ENCODE measurements around the gene ODC1.

ODC1 gene

DNA sequence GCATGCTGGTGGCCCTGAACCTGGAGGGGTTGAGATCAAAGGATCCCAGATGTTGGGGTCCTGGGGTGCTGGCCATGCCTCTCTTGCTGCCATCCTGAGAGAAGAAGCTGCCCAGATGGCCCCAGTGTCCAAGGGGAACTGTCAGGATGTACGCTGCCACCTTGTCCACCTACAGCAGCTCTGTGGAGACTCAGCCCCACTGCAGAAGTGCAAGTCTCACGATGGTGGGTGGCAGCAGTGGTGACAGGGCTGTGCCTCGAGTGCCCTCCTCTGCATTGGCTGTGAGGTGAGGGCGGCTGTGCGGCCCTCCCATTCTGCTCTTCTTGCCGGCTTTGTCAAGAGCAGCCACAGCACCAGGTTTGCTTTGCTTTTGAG, 24.7 kb downstream of the ODC1 start:
- WGBS: 90% methylated on average over 6 of the region's 6 CpGs
- Histone ChIP-seq H3K14ac (ENCODE audit: low read length in 2 of 2) (no peak overlapping the region), H2AFZ (ENCODE audit: low read depth, low read length) (no peak overlapping the region), H2AK5ac (ENCODE audit: low read length, severe bottlenecking) (peak overlapping the region; percentile 91), H3K9me3 (ENCODE audit: control insufficient read depth, low read length) (no peaks in the 10 kb centered on the region), H2BK15ac (ENCODE audit: low read depth, poor library complexity, severe bottlenecking) (no peak overlapping the region), H3K4me1 (ENCODE audit: control insufficient read depth, insufficient read depth, low read depth, low read length) (peaks cover 31% of the 10 kb centered on the region), H2BK5ac (ENCODE audit: low read depth, low read length, poor library complexity, severe bottlenecking) (no peak overlapping the region), H3K4me3 (ENCODE audit: insufficient read depth in 1 of 2, low read depth in 1 of 2, low read length in 2 of 2) (no peak overlapping the region), H3K27me3 (ENCODE audit: control insufficient read depth in 1 of 2, insufficient read depth in 1 of 2, low read length in 2 of 2) (no peaks in the 10 kb centered on the region), H4K8ac (ENCODE audit: low read length) (no peak overlapping the region), H4K91ac (ENCODE audit: low read length) (no peak overlapping the region), H3K18ac (ENCODE audit: low read depth in 1 of 2, low read length in 2 of 2) (no peak overlapping the region), H2BK12ac (ENCODE audit: low read length in 2 of 2) (no peak overlapping the region), H3K4ac (ENCODE audit: low read depth in 1 of 2, low read length in 2 of 2) (no peak overlapping the region), H3K36me3 (ENCODE audit: control insufficient read depth in 1 of 2, insufficient read depth in 2 of 2, low read depth in 1 of 2, low read length in 2 of 2) (peaks cover 14 to 41% of the 10 kb centered on the region in 2 experiments), H3K23ac (ENCODE audit: low read length in 2 of 2) (no peak overlapping the region), H3K4me2 (ENCODE audit: low read length, poor library complexity, severe bottlenecking) (no peak overlapping the region), H3K79me1 (replicated peaks; ENCODE audit: low read length, poor library complexity, severe bottlenecking) (peaks cover 2% of the 10 kb centered on the region), H2BK120ac (ENCODE audit: low read depth, low read length) (no peak overlapping the region), H3K27ac (ENCODE audit: low read length, poor library complexity, severe bottlenecking) (peak overlapping the region; percentile 18), H3K9ac (ENCODE audit: low read length) (no peak overlapping the region)
- no peak for DNase-seq

DNA sequence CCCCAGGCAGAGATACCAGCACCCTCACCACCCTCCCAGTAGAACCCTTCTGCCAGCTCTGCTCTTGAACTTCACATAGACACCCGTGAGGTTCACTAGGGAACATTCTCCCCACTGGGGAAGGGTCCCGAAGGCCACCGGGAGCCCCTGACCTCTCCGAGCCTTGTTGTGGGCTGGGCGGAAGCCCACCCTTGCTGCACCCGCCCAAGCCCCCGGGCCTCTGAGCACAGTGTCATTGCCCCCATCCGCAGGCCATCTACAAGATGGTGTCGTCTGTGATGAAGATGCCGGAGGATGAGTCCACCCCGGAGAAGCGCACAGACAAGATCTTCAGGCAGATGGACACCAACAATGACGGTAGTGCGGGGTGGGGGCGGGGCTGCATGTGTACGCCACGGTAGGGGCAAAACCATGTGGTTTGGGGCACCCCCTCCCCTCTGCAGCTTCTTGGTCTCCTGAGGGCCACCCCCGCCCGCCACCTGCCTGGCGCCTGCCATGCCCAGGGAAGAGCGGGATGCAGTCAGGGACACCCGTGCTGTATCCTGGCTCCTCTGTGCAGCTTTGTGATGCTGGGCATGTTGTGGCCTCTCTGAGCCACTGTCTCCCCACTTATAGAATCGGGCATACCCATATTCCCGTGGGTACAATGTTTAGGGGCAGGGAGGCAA, 25.3 kb downstream of the ODC1 start:
- Histone ChIP-seq H3K4me2 (ENCODE audit: low read length, poor library complexity, severe bottlenecking) (no peak overlapping the region), H4K91ac (ENCODE audit: low read length) (no peak overlapping the region), H3K18ac (ENCODE audit: low read depth in 1 of 2, low read length in 2 of 2) (no peak overlapping the region), H3K27me3 (ENCODE audit: control insufficient read depth in 1 of 2, insufficient read depth in 1 of 2, low read length in 2 of 2) (no peaks in the 10 kb centered on the region), H3K79me1 (replicated peaks; ENCODE audit: low read length, poor library complexity, severe bottlenecking) (peaks cover 2% of the 10 kb centered on the region), H2BK5ac (ENCODE audit: low read depth, low read length, poor library complexity, severe bottlenecking) (no peak overlapping the region), H2AFZ (ENCODE audit: low read depth, low read length) (no peak overlapping the region), H3K23ac (ENCODE audit: low read length in 2 of 2) (no peak overlapping the region), H2BK12ac (ENCODE audit: low read length in 2 of 2) (no peak overlapping the region), H3K36me3 (ENCODE audit: control insufficient read depth in 1 of 2, insufficient read depth in 2 of 2, low read depth in 1 of 2, low read length in 2 of 2) (peaks cover 14 to 38% of the 10 kb centered on the region in 2 experiments), H4K8ac (ENCODE audit: low read length) (no peak overlapping the region), H3K9ac (ENCODE audit: low read length) (no peak overlapping the region), H3K4me1 (ENCODE audit: control insufficient read depth, insufficient read depth, low read depth, low read length) (peaks cover 31% of the 10 kb centered on the region), H3K14ac (ENCODE audit: low read length in 2 of 2) (no peak overlapping the region), H3K27ac (ENCODE audit: low read length, poor library complexity, severe bottlenecking) (no peak overlapping the region), H3K9me3 (ENCODE audit: control insufficient read depth, low read length) (no peaks in the 10 kb centered on the region), H2BK120ac (ENCODE audit: low read depth, low read length) (no peak overlapping the region), H2BK15ac (ENCODE audit: low read depth, poor library complexity, severe bottlenecking) (no peak overlapping the region), H3K4me3 (ENCODE audit: insufficient read depth in 1 of 2, low read depth in 1 of 2, low read length in 2 of 2) (no peak overlapping the region), H3K4ac (ENCODE audit: low read depth in 1 of 2, low read length in 2 of 2) (no peak overlapping the region), H2AK5ac (ENCODE audit: low read length, severe bottlenecking) (peak overlapping the region; percentile 91)
- 95% methylated on average over 24 of the region's 24 CpGs for WGBS
- no peak for DNase-seq

DNA sequence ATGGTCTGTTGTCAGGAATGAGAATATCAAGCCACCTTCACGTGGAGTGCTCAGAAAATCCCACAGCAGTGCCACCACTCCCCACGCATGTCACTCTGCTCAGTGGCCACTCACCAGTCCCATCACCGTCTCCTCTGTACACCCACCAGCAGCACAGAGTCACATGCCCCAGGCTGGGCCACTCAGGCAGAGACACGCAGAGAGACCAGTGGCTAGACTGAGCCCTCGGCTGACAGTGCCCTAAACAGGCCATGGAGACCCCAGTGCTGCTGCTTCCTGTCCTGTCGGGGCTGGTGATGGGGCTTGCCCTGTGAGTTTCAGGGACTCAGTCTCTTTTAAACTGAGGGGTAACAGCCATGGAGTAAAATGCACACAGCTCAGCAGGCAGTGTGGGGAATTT, 25.9 kb downstream of the ODC1 start:
- no peak for DNase-seq
- no peak overlapping the region for H3K4me3 ChIP-seq (ENCODE audit: insufficient read depth in 1 of 2, low read depth in 1 of 2, low read length in 2 of 2)
- no peak overlapping the region for H4K8ac ChIP-seq (ENCODE audit: low read length)
- no peak overlapping the region for H4K91ac ChIP-seq (ENCODE audit: low read length)
- peaks cover 31% of the 10 kb centered on the region for H3K4me1 ChIP-seq (ENCODE audit: control insufficient read depth, insufficient read depth, low read depth, low read length)
- no peak overlapping the region for H2BK15ac ChIP-seq (ENCODE audit: low read depth, poor library complexity, severe bottlenecking)
- H2BK12ac ChIP-seq (ENCODE audit: low read length in 2 of 2): no peak overlapping the region
- no peak overlapping the region for H3K9ac ChIP-seq (ENCODE audit: low read length)
- H2BK120ac ChIP-seq (ENCODE audit: low read depth, low read length): no peak overlapping the region
- 89% methylated on average over 6 of the region's 6 CpGs for WGBS
- no peak overlapping the region for H3K4me2 ChIP-seq (ENCODE audit: low read length, poor library complexity, severe bottlenecking)
- peaks cover 2% of the 10 kb centered on the region for H3K79me1 ChIP-seq (replicated peaks; ENCODE audit: low read length, poor library complexity, severe bottlenecking)
- no peak overlapping the region for H2BK5ac ChIP-seq (ENCODE audit: low read depth, low read length, poor library complexity, severe bottlenecking)
- no peak overlapping the region for H3K23ac ChIP-seq (ENCODE audit: low read length in 2 of 2)
- no peaks in the 10 kb centered on the region for H3K27me3 ChIP-seq (ENCODE audit: control insufficient read depth in 1 of 2, insufficient read depth in 1 of 2, low read length in 2 of 2)
- H3K4ac ChIP-seq (ENCODE audit: low read depth in 1 of 2, low read length in 2 of 2): no peak overlapping the region
- H3K9me3 ChIP-seq (ENCODE audit: control insufficient read depth, low read length): no peaks in the 10 kb centered on the region
- H2AFZ ChIP-seq (ENCODE audit: low read depth, low read length): no peak overlapping the region
- H3K14ac ChIP-seq (ENCODE audit: low read length in 2 of 2): no peak overlapping the region
- peak overlapping the region; percentile 60 for H2AK5ac ChIP-seq (ENCODE audit: low read length, severe bottlenecking)
- H3K18ac ChIP-seq (ENCODE audit: low read depth in 1 of 2, low read length in 2 of 2): no peak overlapping the region
- H3K27ac ChIP-seq (ENCODE audit: low read length, poor library complexity, severe bottlenecking): no peak overlapping the region
- peaks cover 14 to 34% of the 10 kb centered on the region in 2 experiments for H3K36me3 ChIP-seq (ENCODE audit: control insufficient read depth in 1 of 2, insufficient read depth in 2 of 2, low read depth in 1 of 2, low read length in 2 of 2)

DNA sequence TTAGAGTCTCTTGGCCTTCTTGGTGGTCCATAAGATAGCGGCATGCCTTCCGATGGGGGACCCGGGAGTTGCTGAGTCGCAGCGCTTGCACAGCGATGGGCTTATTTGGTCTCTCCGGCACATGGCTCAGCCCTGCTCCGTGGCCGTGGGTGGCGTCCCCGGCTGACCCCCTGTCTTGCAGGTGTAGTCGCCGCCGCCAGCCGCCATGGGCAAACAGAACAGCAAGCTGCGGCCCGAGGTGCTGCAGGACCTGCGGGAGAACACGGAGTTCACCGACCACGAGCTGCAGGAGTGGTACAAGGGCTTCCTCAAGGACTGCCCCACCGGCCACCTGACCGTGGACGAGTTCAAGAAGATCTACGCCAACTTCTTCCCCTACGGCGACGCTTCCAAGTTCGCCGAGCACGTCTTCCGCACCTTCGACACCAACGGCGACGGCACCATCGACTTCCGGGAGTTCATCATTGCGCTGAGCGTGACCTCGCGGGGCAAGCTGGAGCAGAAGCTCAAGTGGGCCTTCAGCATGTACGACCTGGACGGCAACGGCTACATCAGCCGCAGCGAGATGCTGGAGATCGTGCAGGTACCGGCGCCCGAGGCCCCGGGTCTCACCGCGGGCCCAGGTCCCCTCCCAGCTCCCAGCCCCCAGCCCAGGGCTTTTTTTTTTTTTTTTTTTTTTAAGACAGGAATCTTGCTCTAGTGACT, 28.4 kb downstream of the ODC1 start:
- Histone ChIP-seq H3K14ac (ENCODE audit: low read length in 2 of 2) (no peak overlapping the region), H3K18ac (ENCODE audit: low read depth in 1 of 2, low read length in 2 of 2) (no peak overlapping the region), H3K4me2 (ENCODE audit: low read length, poor library complexity, severe bottlenecking) (no peak overlapping the region), H2BK15ac (ENCODE audit: low read depth, poor library complexity, severe bottlenecking) (no peak overlapping the region), H3K9me3 (ENCODE audit: control insufficient read depth, low read length) (no peaks in the 10 kb centered on the region), H3K23ac (ENCODE audit: low read length in 2 of 2) (no peak overlapping the region), H2BK120ac (ENCODE audit: low read depth, low read length) (no peak overlapping the region), H3K36me3 (ENCODE audit: control insufficient read depth in 1 of 2, insufficient read depth in 2 of 2, low read depth in 1 of 2, low read length in 2 of 2) (peaks cover 6 to 17% of the 10 kb centered on the region in 2 experiments), H3K27ac (ENCODE audit: low read length, poor library complexity, severe bottlenecking) (no peak overlapping the region), H3K4me1 (ENCODE audit: control insufficient read depth, insufficient read depth, low read depth, low read length) (peaks cover 29% of the 10 kb centered on the region), H3K9ac (ENCODE audit: low read length) (no peak overlapping the region), H3K27me3 (ENCODE audit: control insufficient read depth in 1 of 2, insufficient read depth in 1 of 2, low read length in 2 of 2) (no peaks in the 10 kb centered on the region), H3K79me1 (replicated peaks; ENCODE audit: low read length, poor library complexity, severe bottlenecking) (peaks cover 7% of the 10 kb centered on the region), H4K8ac (ENCODE audit: low read length) (no peak overlapping the region), H2AFZ (ENCODE audit: low read depth, low read length) (no peak overlapping the region), H4K91ac (ENCODE audit: low read length) (no peak overlapping the region), H2AK5ac (ENCODE audit: low read length, severe bottlenecking) (peak overlapping the region; percentile 36), H3K4me3 (ENCODE audit: insufficient read depth in 1 of 2, low read depth in 1 of 2, low read length in 2 of 2) (no peak overlapping the region), H3K4ac (ENCODE audit: low read depth in 1 of 2, low read length in 2 of 2) (no peak overlapping the region), H2BK5ac (ENCODE audit: low read depth, low read length, poor library complexity, severe bottlenecking) (no peak overlapping the region), H2BK12ac (ENCODE audit: low read length in 2 of 2) (no peak overlapping the region)
- 96% methylated on average over 48 of the region's 54 CpGs for WGBS
- no peak for DNase-seq

Data from mesenchymal stem cell (in vitro differentiated cells and primary cell).